Mesenchymal stem cell (in vitro differentiated cells and primary cell): ENCODE measurements around the gene SOX15.

Experiments used
- DNase-seq: peaks from one replicate; pipeline ENCODE4 v3.0.0-alpha.2; 2013
- H2AFZ ChIP-seq: one replicate; pipeline ENCODE4 v1.6.1; 2013; ENCODE audit warnings: low read depth, mild to moderate bottlenecking, control low read depth, inconsistent platforms, low read length, moderate library complexity
- H2AK5ac ChIP-seq: 2 replicates; pipeline ENCODE4 v1.6.1; 2013; ENCODE audit warnings: low read length, moderate library complexity, mild to moderate bottlenecking, inconsistent platforms; ENCODE audit not compliant: severe bottlenecking
- H2BK120ac ChIP-seq: one replicate; pipeline ENCODE4 v1.6.1; 2013; ENCODE audit warnings: low read depth, mild to moderate bottlenecking, inconsistent platforms, low read length, moderate library complexity
- H2BK12ac ChIP-seq, 2 experiments: one replicate each; pipeline ENCODE4 v1.6.1; 2013; ENCODE audit warnings: inconsistent platforms in 2 of 2, low read length in 2 of 2, mild to moderate bottlenecking in 2 of 2, moderate library complexity in 2 of 2, control low read depth in 1 of 2
- H2BK15ac ChIP-seq: one replicate; pipeline ENCODE4 v1.6.1; 2013; ENCODE audit warnings: mild to moderate bottlenecking, low read depth, inconsistent platforms; ENCODE audit not compliant: poor library complexity, severe bottlenecking
- H2BK5ac ChIP-seq: 2 replicates; pipeline ENCODE4 v1.6.1; 2013; ENCODE audit warnings: low read depth, mild to moderate bottlenecking, low read length, control low read depth, inconsistent platforms; ENCODE audit not compliant: poor library complexity, severe bottlenecking
- H3K14ac ChIP-seq, 2 experiments: one replicate each; pipeline ENCODE4 v1.6.1; 2013; ENCODE audit warnings: inconsistent platforms in 2 of 2, low read length in 2 of 2, control low read depth in 1 of 2, mild to moderate bottlenecking in 1 of 2, moderate library complexity in 1 of 2
- H3K18ac ChIP-seq, 2 experiments: one replicate each; pipeline ENCODE4 v1.6.1; 2013; ENCODE audit warnings: inconsistent platforms in 2 of 2, low read length in 2 of 2, control low read depth in 1 of 2, low read depth in 1 of 2, mild to moderate bottlenecking in 1 of 2
- H3K23ac ChIP-seq, 2 experiments: one replicate each; pipeline ENCODE4 v1.6.1; 2013; ENCODE audit warnings: inconsistent platforms in 2 of 2, low read length in 2 of 2, mild to moderate bottlenecking in 2 of 2, moderate library complexity in 2 of 2, control low read depth in 1 of 2
- H3K27ac ChIP-seq: 2 replicates; pipeline ENCODE4 v1.5.1; 2013; ENCODE audit warnings: mild to moderate bottlenecking, moderate library complexity, low read length, control low read depth, inconsistent platforms; ENCODE audit not compliant: poor library complexity, severe bottlenecking
- H3K27me3 ChIP-seq, 2 experiments: 2 replicates each; pipeline versions ENCODE4 v1.6.1 to v1.7.0; 2013; ENCODE audit warnings: low read length in 2 of 2, mild to moderate bottlenecking in 2 of 2, moderate library complexity in 2 of 2, control low read depth in 1 of 2, inconsistent platforms in 1 of 2; ENCODE audit not compliant: control insufficient read depth in 1 of 2, insufficient read depth in 1 of 2
- H3K36me3 ChIP-seq, 2 experiments: 2 replicates each; pipeline versions ENCODE4 v1.6.1 to v1.7.0; 2013; ENCODE audit warnings: low read length in 2 of 2, control low read depth in 1 of 2, inconsistent platforms in 1 of 2, low read depth in 1 of 2, mild to moderate bottlenecking in 1 of 2; ENCODE audit not compliant: insufficient read depth in 2 of 2, control insufficient read depth in 1 of 2
- H3K4ac ChIP-seq, 2 experiments: one replicate each; pipeline ENCODE4 v1.6.1; 2013; ENCODE audit warnings: inconsistent platforms in 2 of 2, low read length in 2 of 2, mild to moderate bottlenecking in 2 of 2, moderate library complexity in 2 of 2, control low read depth in 1 of 2, low read depth in 1 of 2
- H3K4me1 ChIP-seq: 2 replicates; pipeline ENCODE4 v1.6.1; 2013; ENCODE audit warnings: low read depth, low read length, control low read depth; ENCODE audit not compliant: control insufficient read depth, insufficient read depth
- H3K4me2 ChIP-seq: 2 replicates; pipeline ENCODE4 v1.6.1; 2013; ENCODE audit warnings: low read length, mild to moderate bottlenecking, inconsistent platforms; ENCODE audit not compliant: poor library complexity, severe bottlenecking
- H3K4me3 ChIP-seq, 2 experiments: 2 replicates each; pipeline versions ENCODE4 v1.5.1 to v1.7.0; 2013; ENCODE audit warnings: low read length in 2 of 2, mild to moderate bottlenecking in 2 of 2, control low read depth in 1 of 2, low read depth in 1 of 2; ENCODE audit not compliant: insufficient read depth in 1 of 2
- H3K79me1 ChIP-seq: replicated peaks from 2 replicates; pipeline ENCODE4 v1.6.1; 2013; ENCODE audit warnings: mild to moderate bottlenecking, control low read depth, low read length, inconsistent platforms; ENCODE audit not compliant: poor library complexity, severe bottlenecking
- H3K9ac ChIP-seq: 2 replicates; pipeline ENCODE4 v1.7.0; 2013; ENCODE audit warnings: mild to moderate bottlenecking, low read length, moderate library complexity
- H3K9me3 ChIP-seq: 2 replicates; pipeline ENCODE4 v1.7.0; 2013; ENCODE audit warnings: mild to moderate bottlenecking, low read length; ENCODE audit not compliant: control insufficient read depth
- H4K8ac ChIP-seq: one replicate; pipeline ENCODE4 v1.6.1; 2013; ENCODE audit warnings: inconsistent platforms, mild to moderate bottlenecking, low read length, moderate library complexity
- H4K91ac ChIP-seq: one replicate; pipeline ENCODE4 v1.6.1; 2013; ENCODE audit warnings: mild to moderate bottlenecking, low read length, inconsistent platforms
- WGBS: methylation state at CpG from one replicate; pipeline ENCODE4 v1.1.7; 2013; ENCODE audit warnings: mixed read lengths; 5-methylcytosine and 5-hydroxymethylcytosine counted together

SOX15 gene

DNA sequence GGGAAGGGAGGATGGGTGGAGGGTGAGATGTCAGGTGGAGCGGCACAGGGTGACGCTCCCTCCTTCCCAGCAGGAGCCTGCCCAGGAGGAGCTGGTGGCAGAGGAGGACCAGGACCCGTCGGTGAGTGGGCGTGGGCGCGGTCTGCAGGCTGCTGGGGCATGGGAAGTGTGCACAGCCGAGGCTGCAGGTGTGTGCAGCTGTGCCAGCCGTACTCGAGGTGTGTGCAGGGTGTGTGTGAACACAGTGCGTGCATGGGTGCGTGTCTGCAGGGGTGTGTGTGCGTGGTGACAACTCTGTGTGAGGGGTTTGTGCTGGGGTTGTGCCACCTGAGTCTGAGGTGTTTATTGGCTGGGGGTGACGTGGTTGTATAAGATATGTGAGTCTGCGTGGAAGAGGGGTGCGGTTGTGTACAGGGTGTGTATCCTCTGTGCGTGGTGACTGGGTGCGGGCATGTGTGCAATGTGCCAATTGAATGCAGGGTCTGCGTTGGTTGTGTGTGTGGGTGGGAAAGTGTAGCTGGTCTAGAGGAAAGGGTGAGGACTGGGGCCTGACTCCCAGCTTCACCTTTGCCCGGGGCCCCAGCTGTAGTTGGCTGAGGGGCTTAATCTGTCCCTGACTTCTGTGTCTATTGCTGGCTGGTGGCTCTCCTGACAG is 40.4 kb downstream of the SOX15 start:
- Histone ChIP-seq H3K14ac (peak overlapping the region in 1 of 2 experiments; percentile 57), H2AK5ac (no peak overlapping the region), H3K27ac (no peak overlapping the region), H2BK5ac (no peak overlapping the region), H2BK15ac (no peak overlapping the region), H3K9ac (peak overlapping the region; percentile 86), H3K79me1 (peaks cover 3% of the 10 kb centered on the region), H3K4me1 (peaks cover 15% of the 10 kb centered on the region), H3K23ac (peak overlapping the region in 1 of 2 experiments; percentile 10), H3K36me3 (peaks cover 5 to 6% of the 10 kb centered on the region in 2 experiments), H4K8ac (peak overlapping the region; percentile 99), H2BK120ac (peak overlapping the region; percentile 91), H3K4me2 (peak overlapping the region; percentile 99), H3K27me3 (no peaks in the 10 kb centered on the region), H2AFZ (peak overlapping the region; percentile 89), H3K4ac (peak overlapping the region in 1 of 2 experiments; percentile 93), H2BK12ac (peak overlapping the region; percentile 75 to 77), H3K18ac (peak overlapping the region; percentile 29 to 82), H3K4me3 (peak overlapping the region; percentile 79 to 84), H3K9me3 (no peaks in the 10 kb centered on the region), H4K91ac (peak overlapping the region; percentile 95)
- peak; percentile 10 for DNase-seq
- WGBS = 80% methylated on average over 20 of the region's 20 CpGs

DNA sequence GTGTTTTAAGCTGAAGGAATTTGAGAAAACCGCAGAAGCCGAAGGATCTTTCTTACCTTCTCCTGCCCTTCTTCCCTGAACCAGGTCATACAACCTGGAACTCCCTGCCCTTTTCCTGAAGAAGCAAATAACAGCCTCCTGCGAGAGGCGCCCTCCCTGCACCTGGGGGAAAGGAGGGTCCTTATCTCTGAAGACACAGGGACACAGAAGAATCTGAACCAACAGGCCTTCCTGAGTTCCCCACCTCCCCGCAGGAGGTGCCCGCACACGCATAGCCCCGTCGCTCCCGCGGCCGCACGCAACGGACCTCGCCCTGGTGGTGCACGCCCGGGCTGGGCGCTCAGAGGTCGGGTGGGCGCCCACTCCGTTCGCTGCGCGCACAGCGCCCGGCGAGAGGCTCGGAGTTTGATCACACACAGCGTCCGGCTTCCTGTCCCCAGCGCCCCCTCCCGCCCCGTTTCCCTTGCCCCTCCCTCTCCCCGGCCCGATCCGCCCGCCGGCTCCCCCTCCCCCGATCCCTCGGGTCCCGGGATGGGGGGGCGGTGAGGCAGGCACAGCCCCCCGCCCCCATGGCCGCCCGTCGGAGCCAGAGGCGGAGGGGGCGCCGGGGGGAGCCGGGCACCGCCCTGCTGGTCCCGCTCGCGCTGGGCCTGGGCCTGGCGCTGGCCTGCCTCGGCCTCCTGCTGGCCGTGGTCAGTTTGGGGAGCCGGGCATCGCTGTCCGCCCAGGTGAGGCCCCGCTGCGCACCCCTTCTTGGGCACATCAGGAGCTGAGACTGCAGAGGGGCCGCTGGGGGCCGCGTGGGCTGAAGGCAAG is 41.1 kb downstream of the SOX15 start, which contains the start of gene TNFSF12:
Gene TNFSF12 (plus strand): TSS at position 474 of the 816 bp plus-strand sequence. CDS start 96 bp downstream, at position 570.
- H2BK120ac ChIP-seq = peak within 1 kb of the TSS; percentile 91
- H4K91ac ChIP-seq = peak within 1 kb of the TSS; percentile 97
- peak within 1 kb of the TSS; percentile 95 for H2BK15ac ChIP-seq
- H3K79me1 ChIP-seq = peaks cover 3% of the 10 kb centered on the region
- H3K4ac ChIP-seq = peak within 1 kb of the TSS; percentile 92 to 93
- H2BK12ac ChIP-seq = peak within 1 kb of the TSS; percentile 77 to 85
- DNase-seq = peak; percentile 40
- H3K4me2 ChIP-seq = peak within 1 kb of the TSS; percentile 99
- H3K4me3 ChIP-seq = peak within 1 kb of the TSS; percentile 79 to 84
- WGBS = 6% methylated on average over 39 of the region's 65 CpGs
- peaks cover 4% of the 10 kb centered on the region in 2 experiments for H3K36me3 ChIP-seq
- H2BK5ac ChIP-seq = peak within 1 kb of the TSS; percentile 9
- H4K8ac ChIP-seq = peak within 1 kb of the TSS; percentile 99
- peak within 1 kb of the TSS in 1 of 2 experiments; percentile 79 for H3K23ac ChIP-seq
- peak within 1 kb of the TSS; percentile 86 for H3K9ac ChIP-seq
- no peaks in the 10 kb centered on the region for H3K9me3 ChIP-seq
- peak within 1 kb of the TSS; percentile 92 for H2AFZ ChIP-seq
- H3K27ac ChIP-seq = no peak within 1 kb of the TSS
- H3K18ac ChIP-seq = peak within 1 kb of the TSS; percentile 84 to 99
- no peak within 1 kb of the TSS for H2AK5ac ChIP-seq
- peak within 1 kb of the TSS in 1 of 2 experiments; percentile 93 for H3K14ac ChIP-seq
- H3K4me1 ChIP-seq = peaks cover 15% of the 10 kb centered on the region
- peaks cover 0 to under 1% of the 10 kb centered on the region in 2 experiments for H3K27me3 ChIP-seq

DNA sequence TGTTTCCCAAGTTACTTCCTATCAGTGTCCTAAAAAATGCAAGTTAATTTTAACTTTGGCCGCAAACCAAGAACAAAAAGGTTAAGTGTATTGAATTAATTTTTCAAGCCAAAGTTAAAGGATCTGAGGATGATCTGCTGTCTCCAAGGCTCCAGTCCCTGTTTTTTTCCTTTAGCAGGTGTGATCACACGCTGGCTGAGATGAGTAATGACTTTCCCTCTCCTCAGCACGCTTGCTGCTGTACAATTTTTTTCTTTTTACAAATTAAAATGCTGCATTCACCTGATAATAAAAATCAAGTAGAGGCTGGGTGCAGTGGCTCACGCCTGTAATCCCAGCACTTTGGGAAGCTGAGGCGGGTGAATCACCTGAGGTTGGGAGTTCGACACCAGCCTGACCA is 45.0 kb downstream of the SOX15 start:
- DNase-seq = no peak
- no peaks in the 10 kb centered on the region for H3K9me3 ChIP-seq
- no peak overlapping the region for H3K4me2 ChIP-seq
- H2BK5ac ChIP-seq = no peak overlapping the region
- H2BK120ac ChIP-seq = no peak overlapping the region
- no peak overlapping the region for H3K18ac ChIP-seq
- no peak overlapping the region for H4K91ac ChIP-seq
- no peak overlapping the region for H3K27ac ChIP-seq
- no peak overlapping the region for H3K4me3 ChIP-seq
- H3K27me3 ChIP-seq = peaks cover 14% of the 10 kb centered on the region in 2 experiments
- no peak overlapping the region for H3K9ac ChIP-seq
- H3K4me1 ChIP-seq = peaks cover 15% of the 10 kb centered on the region
- no peak overlapping the region for H2AK5ac ChIP-seq
- H4K8ac ChIP-seq = no peak overlapping the region
- H3K36me3 ChIP-seq = no peaks in the 10 kb centered on the region
- peaks cover 3% of the 10 kb centered on the region for H3K79me1 ChIP-seq
- no peak overlapping the region for H3K23ac ChIP-seq
- WGBS = 75% methylated on average over 6 of the region's 6 CpGs
- H2BK15ac ChIP-seq = no peak overlapping the region
- no peak overlapping the region for H2BK12ac ChIP-seq
- no peak overlapping the region for H3K4ac ChIP-seq
- H2AFZ ChIP-seq = no peak overlapping the region
- H3K14ac ChIP-seq = no peak overlapping the region

DNA sequence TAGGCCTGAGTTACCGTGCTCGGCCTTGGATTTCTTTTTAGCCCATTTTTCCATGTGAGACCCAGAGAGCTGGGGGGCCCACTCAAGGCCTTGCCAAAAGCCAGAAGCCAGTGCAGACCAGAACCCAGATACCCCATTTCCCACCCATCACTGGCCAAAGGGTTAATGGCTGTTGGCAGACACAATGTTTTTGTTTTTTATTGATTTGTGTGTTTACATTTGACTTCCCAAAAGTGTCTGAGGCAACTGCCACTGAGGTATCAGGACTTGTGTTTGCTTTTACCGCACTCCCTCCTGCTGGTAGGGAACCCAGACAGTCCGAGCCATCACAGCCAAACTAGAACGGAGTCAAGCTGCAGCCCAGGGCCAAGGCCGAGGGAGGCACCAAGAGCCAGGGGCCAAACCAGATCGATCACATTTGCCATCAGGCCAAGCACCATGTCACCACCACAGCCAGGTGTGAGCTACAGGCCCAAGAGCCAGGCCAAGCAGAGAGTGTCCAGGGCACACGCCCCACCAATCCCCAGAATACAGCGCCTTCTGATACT is 48.7 kb downstream of the SOX15 start:
- Histone ChIP-seq H3K14ac (no peak overlapping the region), H3K9ac (no peak overlapping the region), H3K79me1 (no peaks in the 10 kb centered on the region), H3K4me3 (no peak overlapping the region), H3K23ac (no peak overlapping the region), H4K91ac (no peak overlapping the region), H2AFZ (no peak overlapping the region), H2BK120ac (no peak overlapping the region), H3K27ac (no peak overlapping the region), H3K36me3 (no peaks in the 10 kb centered on the region), H3K4ac (no peak overlapping the region), H2BK12ac (no peak overlapping the region), H3K18ac (no peak overlapping the region), H3K27me3 (peaks cover 14% of the 10 kb centered on the region in 2 experiments), H3K4me1 (peaks cover 3% of the 10 kb centered on the region), H4K8ac (no peak overlapping the region), H2BK15ac (no peak overlapping the region), H3K4me2 (no peak overlapping the region), H2AK5ac (no peak overlapping the region), H3K9me3 (peaks cover 16% of the 10 kb centered on the region), H2BK5ac (no peak overlapping the region)
- no peak for DNase-seq
- WGBS = 83% methylated on average over 9 of the region's 9 CpGs
